GM19099 (cell line): ENCODE results near the gene PALLD.

Experiments used
- POLR2A ChIP-seq: IDR thresholded peaks from 3 replicates; pipeline ENCODE4 v1.6.1; 2011; ENCODE audit warnings: low read depth; ENCODE audit not compliant: insufficient read length; ENCODE audit errors: extremely low read depth

The PALLD gene

DNA sequence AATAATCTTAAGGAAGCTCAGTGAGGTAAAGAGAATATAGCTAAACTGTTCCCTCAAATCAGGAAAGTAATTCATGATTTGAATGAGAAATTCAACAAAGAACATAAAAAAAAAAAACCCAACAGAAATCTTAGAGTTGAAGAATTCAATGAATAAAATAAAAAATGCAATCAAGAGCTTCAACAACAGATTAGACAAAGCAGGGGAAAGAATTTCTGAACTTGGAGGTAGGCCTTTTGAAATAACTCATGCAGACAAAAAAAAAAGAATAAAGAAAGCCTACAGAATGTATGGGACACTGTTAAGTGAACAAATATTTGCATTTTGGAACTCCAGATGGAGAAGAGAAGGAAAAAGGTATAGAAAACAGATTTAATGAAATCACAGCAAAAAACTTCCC lies 435.3 kb downstream of the PALLD start:
- TF ChIP-seq POLR2A, result no peak

DNA sequence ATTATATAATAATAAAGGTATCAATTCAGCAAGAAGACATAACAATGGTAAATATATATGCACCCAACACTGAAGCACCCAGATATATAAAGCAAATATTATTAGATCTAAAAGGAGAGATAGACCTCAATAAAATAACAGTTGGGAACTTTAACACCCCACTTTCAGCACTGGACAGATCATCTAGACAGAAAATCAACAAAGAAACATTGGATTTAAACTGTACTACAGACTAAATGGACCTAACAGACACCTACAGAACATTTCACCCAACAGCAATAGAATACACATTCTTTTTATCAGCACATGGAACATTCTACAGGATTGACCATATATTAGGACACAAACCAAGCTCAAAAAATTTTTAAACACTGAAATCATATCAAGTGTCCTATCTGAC lies 436.6 kb downstream of the PALLD start:
- no peak for TF ChIP-seq POLR2A

DNA sequence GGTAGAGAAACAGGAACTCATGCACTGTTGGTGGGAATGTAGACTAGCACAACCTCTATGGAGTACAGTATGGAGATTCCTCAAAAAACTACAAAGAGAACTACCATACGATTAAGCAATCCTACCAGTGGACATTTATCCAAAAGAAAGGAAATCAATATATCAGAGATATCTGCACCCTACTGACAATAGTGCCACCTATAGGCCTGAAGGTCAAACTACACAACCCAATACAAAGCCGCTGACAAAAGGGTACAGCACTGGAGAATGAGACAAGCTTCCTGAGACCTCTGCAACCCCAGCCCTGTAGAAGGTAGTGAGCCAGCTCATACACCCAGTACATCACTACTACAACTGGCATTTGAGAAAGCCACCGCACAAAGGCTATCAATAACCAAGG lies 446.1 kb downstream of the PALLD start:
- TF ChIP-seq POLR2A, result no peak

- no peak for TF ChIP-seq POLR2A
Observed at GRCh38 chr4:168945291-168945690, 448.4 kb downstream of the PALLD start.

DNA sequence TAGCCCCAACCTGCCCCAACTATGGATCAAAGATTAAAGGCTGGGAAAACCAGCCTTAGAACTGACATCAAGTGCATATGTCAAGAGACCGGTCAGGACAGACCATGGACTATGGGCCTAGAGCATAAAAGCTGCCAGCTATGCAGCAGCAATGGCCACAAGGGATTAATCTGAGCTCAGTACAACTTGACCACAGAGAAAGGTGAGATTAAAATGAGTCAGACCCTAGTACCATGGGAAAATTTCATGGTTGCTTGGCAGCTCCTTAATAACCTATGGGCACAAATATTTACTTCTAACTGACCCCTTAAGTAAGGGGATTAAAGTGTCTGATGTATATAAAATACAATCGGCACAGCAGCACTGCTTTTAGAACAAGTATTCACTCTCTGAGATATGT lies 458.8 kb downstream of the PALLD start:
- no peak for TF ChIP-seq POLR2A

DNA sequence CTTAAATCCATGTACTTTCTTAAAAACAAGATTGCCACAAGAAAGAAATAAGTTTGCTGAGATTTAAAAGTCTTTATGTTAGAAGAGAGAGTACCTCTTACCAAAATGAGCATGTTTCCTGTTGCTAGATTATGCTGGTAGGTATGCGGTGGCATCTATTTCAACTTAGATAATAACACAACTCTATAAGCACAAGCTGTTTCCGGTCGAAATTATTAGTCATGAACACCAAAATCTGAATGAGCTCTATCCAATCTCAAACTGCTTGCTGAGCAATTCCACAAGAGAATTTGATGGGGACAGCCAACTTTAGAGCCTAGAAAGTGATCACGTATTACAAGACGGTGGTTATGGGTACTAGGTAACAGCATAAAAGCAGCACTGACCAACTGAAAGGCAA lies 463.9 kb downstream of the PALLD start:
- no peak for TF ChIP-seq POLR2A

GRCh38 chr4:168972596-168972995 lies 475.7 kb downstream of the PALLD start:
- no peak for TF ChIP-seq POLR2A
